Measurements from ENCODE around the gene MYEF2.

DNA sequence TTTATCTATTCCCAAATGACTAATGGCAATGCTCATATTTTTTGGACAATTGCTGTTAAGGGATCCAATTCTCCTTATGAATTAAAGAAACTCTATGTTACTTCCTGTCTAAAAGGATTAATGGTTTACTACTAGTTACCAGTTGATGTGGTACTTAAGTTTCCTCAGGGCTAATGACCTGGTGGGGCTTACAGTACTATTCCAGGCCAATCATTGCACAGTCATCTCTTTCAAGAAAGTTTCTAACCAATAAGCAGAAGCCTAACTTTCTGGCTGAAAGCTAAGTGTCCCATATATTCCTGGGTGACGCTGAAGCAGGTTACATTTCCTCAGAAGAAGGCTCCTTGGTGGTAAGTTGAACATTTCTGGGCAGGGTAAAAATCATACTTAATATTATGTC is 27.9 kb upstream of the MYEF2 start, which contains the start of gene SLC12A1:
- TF ChIP-seq SUZ12 (IDR thresholded peaks at IDR 0.05) (no peak), ARNT (IDR thresholded peaks at IDR 0.05) (no peak)
- TF ChIP-seq, protein P1, sequence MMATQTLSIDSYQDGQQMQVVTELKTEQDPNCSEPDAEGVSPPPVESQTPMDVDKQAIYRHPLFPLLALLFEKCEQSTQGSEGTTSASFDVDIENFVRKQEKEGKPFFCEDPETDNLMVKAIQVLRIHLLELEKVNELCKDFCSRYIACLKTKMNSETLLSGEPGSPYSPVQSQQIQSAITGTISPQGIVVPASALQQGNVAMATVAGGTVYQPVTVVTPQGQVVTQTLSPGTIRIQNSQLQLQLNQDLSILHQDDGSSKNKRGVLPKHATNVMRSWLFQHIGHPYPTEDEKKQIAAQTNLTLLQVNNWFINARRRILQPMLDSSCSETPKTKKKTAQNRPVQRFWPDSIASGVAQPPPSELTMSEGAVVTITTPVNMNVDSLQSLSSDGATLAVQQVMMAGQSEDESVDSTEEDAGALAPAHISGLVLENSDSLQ (IDR thresholded peaks at IDR 0.05), result no peak
